KG1 (cell line): ENCODE data around the gene IGSF10.
A peak's percentile ranks its signal among the peaks of the same experiment; 100 is the strongest.
"Not testable (repeated sequence)": the region's sequence is repeated elsewhere in the genome, so short reads cannot be mapped to it uniquely, and the experiment has no call there.

Experiments
- DNase-seq: peaks from one replicate; lab custom pipeline; 2025; lab: John Stamatoyannopoulos, UW

The IGSF10 gene

DNA sequence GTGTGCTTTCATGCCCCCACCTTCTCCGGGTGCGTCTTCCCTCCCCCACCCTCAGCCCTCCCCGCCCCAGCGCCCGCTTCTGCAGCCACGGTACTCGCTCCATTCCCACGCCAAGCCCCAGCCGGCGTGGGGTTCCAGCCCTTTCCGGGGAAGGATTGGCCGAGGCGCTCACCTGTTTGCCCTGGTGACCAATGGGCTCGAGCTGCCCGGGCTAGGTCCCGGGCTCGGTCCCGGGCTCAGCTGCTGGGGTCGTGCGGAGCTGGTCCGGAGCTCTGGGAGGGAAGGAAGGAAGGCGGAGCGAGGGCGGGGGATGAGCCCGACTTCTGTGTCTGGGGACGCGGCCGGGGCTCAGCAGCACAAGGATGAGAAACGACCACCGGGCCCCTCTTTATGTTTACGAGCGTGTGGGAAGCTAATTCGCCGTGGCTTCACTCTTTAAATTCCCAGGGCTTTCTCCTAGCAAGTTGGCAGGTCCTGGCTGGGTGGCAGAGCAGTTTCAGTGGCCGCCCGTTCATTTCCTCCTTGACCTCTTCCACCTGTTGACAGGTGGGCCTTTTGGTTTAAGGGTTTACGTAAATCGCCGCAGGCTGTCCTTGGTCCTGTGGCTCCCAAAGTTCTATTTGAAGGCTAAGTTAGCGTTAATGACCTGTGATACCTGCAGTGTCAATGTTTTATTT, at the start of gene IGSF10:
Gene IGSF10, minus strand, starts transcription at position 288 of the 677 bp plus-strand sequence. CDS start 2,352 bp downstream, outside the sequence.
- DNase-seq, result no peak

GRCh38 chr3:151509468-151510135, 48.7 kb upstream of the IGSF10 start:
- DNase-seq, result not testable (repeated sequence)

DNA sequence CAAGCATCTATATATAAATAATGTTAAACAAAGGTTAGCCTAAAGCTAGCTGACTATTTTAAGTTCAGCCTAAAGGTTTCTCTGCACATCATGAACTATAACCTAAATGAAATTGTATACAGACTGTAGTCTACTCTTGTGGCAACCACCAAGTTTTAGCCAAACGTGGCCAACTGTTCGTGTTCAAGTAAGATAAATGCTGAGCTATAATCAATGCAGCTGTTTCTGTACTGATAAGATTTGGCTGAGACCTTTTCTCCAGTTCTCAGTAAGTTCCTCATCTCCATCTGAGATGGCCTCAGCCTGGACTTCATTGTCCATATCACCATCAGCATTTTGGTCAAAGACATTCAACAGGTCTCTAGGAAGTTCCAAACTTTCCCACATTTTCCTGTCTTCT, 43.7 kb upstream of the IGSF10 start:
- no peak for DNase-seq

DNA sequence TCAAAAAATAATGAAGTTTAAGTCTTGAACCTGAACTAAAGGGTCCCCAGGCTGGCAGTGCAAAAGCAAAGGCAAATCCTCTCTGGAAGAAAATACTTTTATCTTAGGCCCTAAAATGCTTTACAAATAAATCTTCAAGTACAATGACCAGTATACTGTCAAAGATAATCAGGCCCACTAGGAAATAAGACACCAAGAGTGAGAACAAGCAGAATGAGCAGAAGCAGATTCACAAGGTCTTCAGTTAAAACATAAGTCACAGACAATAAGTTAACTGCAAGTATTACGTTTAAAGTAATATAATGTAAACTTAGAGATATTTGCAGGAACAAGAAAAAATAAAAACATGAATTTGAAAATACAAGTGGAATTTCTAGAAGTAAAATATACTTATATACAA, 42.2 kb upstream of the IGSF10 start:
- DNase-seq, result no peak

DNA sequence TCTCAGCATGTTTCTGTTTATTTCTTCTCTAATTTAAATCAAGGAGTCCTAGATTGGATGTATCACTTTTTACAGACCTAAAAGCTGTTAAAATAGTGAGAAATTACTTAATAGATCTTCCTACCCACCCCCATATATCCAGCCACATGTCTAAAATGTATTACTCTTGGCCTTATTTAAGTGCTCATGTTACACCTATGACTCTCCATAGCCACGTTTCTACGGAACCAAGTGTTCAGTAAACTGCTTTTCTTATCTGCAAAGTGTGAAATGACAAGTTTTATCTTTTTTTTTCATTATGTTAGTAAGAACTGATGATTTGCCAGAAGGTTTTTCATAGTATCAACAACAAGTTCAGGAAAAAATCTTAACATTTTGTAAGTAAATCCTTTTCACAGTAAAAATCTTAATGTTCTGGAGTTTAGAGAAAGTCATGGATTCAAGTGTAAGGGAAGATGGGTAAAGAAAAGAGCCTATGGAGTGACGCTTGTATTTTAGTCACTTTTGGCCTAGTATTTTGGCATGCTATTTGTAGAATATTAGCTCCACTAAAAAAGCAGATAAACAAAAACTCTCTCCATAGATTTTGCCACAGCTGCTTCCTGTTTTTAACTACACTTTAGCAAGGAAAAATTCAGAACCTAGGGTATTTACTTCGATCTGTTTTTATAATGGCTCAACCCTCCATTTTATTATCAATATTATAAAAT, 41.2 kb upstream of the IGSF10 start:
- DNase-seq, result no peak

DNA sequence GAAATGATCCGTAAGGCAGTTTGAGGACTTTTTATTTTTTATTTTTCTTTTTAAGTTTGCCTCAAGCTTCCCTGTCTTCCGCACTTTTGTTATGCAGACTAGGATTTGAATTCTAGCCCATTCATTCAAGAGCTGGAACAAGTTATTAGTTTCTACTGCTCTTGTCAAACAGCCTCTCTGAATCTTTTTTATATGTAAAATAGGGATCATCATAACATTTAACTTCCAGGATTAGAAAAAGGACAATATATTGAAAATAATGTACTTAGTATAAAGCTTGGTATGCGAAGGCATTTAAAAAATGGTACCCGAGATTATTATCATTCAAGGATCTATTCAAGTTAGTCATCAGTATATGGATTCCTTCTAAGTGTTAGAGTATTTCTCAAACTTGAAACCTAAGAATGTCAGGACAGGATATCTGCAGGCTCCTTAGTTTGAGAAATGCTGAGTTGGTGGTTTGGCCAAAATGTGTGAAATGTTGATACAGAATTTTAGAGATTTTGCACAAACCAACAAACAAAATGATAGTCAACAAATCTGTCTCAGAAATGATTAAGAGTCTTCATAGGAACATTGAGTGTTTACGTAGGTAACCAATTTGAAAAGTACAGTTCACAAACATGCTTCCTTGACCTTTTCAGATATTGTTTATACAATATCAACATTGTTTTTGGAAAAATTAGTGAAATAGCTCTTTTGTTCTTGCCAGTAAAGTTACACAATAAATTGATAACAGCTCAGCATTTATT, 40.5 kb upstream of the IGSF10 start:
- DNase-seq, result no peak

DNA sequence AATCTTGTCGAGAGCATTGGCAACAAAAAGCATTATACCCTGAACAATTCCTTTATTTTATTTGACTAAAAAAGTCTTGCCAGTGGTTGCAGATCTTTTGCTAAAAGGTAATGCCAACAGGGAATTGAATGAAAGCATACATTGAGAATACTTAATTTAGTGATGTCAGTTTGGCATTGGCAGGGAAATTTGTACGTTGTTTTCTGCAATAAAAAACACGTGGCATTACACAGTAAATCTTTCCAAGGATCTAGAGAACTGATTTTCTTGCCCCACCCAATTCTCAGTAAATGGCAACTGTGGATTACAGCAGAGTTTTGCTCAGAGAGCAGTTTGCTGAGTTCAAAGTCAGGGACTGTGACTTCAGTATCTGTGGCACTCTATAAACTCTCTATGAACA, 38.3 kb upstream of the IGSF10 start:
- DNase-seq, result no peak

GRCh38 chr3:151491525-151491924, 30.7 kb upstream of the IGSF10 start:
- DNase-seq, result no peak

DNA sequence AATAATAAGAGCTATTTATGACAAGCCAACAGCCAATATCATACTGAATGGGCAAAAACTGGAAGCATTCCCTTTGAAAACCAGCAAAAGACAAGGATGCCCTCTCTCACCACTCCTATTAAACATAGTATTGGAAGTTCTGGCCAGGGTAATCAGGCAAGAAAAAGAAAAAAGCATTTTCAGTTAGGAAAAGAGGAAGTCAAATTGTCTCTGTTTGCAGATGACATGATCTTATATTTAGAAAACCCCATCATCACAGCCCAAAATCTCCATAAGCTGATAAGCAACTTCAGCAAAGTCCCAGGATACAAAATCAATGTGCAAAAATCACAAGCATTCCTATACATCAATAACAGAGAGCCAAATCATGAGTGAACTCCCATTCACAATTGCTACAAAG, 27.0 kb upstream of the IGSF10 start:
- DNase-seq, result not testable (repeated sequence)

GRCh38 chr3:151483961-151484520, 23.2 kb upstream of the IGSF10 start:
- no peak for DNase-seq

- no peak for DNase-seq
Measured at GRCh38 chr3:151483488-151483887, 22.6 kb upstream of the IGSF10 start.

- no peak for DNase-seq
Measured at GRCh38 chr3:151480492-151480891, 19.6 kb upstream of the IGSF10 start.

DNA sequence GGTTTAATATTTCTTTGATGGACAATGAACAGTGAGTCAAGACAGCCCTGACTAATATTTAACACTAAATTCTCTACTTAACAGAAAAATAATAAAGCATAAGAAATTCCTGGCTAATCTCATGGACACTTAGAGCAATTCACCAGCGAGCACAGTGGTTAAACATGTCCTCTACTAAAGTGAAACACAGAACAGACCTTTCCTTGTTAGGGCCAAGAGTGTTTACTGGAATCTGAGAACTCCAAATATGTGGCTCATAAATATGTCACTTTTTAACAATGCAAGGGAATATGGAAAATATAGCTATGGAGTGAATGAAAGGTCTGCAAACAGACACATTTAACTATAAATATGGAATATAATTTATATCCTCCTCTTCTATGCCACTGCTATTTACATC, 18.6 kb upstream of the IGSF10 start:
- no peak for DNase-seq

DNA sequence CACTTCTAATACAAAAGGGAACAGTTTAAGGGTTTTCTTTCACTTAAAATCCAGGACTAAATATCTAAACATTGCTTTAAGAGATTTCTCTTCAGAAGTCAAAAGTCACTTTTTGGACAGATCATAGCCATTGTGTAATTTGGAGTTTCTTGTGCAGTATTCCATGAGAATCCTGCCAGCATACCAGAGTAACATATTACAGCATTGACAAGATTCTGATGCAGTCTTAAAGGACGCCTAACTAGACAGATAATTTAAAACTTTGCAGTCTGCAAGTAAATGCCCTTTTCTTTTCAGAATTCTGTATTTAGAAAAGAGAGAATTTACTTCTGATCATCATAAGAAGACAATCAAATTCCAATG, 17.5 kb upstream of the IGSF10 start:
- DNase-seq, result no peak

GRCh38 chr3:151477591-151478334, 16.9 kb upstream of the IGSF10 start:
- no peak for DNase-seq

DNA sequence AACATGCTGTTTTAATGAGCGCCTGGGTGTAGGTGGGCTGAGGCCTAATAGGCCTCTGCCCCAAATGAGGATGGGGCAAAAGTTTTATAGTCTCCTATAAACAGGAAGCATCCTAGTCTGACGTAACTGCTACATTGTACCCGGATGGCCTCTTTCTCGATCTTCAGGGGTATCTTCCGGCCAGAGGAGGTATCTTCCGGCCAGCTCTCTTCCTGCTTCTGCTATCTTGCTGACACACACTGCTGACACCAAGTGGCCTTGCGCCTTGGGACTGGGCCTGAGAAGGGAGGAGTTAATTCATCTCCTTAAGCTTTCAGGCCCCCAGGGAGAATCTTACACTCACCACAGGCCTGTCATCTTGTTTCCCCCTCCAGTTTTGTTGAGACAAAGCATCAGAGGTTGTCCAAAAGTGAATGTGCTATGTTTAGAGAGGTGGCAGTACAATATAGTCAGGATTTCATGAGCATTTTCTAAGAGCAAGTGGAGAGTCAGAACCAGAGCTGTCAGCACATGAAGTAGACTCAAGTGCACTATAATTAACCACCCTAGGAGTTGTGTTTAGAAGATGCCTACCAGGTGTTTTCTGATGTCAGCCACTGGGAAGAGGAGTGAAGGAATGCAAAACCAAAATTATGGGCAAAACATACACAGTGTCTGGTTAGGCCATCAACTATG, 15.6 kb upstream of the IGSF10 start:
- no peak for DNase-seq

GRCh38 chr3:151468284-151468917, 7.5 kb upstream of the IGSF10 start:
- peak; percentile 25 for DNase-seq

DNA sequence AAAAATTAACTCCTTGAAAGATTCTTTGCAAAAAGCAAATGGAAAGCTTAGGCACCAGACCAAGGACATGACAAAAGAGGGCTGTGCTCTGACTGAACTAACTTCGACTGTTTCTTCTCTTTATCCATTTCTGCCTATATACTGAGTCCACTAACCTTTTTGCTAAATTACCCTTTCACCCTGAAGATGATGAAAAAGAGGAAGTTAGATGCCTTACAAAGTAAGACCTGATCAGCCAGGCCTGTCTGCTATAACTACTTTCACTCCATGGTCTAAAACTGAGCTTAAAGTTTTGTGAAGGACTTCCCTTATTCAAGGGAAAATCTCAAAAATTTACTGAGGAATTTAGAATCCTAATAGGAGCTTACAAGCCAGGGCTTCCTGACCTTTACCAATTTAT, 6.2 kb upstream of the IGSF10 start:
- no peak for DNase-seq

- DNase-seq, result no peak
Measured at GRCh38 chr3:151462991-151463390, 2.1 kb upstream of the IGSF10 start.

DNA sequence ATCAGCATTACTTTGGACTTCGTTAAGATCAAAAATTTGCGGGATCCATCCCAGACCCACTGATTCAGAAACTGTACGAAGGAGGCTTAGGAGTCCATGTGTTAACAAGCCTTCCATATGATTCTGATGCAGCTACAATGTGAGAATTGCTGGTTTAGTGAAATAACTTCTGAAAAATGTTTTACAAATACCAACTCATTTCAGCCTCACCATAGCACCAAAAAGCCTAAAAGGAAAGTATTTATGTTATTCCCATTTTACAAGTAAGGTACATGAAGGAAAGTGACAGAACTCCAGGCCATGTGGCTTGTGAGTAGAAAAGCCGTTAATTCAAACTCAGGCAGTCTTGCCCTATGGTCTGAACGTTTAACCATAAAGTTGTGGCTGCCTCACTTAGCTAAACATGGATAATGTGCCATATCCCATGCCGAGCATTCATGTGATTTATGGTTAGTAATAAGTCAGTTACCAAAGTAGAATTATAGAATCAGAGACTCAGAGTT, 1.5 kb upstream of the IGSF10 start:
- no peak for DNase-seq
